ENCODE measurements around the gene HOXB2.

Gene HOXB2

DNA sequence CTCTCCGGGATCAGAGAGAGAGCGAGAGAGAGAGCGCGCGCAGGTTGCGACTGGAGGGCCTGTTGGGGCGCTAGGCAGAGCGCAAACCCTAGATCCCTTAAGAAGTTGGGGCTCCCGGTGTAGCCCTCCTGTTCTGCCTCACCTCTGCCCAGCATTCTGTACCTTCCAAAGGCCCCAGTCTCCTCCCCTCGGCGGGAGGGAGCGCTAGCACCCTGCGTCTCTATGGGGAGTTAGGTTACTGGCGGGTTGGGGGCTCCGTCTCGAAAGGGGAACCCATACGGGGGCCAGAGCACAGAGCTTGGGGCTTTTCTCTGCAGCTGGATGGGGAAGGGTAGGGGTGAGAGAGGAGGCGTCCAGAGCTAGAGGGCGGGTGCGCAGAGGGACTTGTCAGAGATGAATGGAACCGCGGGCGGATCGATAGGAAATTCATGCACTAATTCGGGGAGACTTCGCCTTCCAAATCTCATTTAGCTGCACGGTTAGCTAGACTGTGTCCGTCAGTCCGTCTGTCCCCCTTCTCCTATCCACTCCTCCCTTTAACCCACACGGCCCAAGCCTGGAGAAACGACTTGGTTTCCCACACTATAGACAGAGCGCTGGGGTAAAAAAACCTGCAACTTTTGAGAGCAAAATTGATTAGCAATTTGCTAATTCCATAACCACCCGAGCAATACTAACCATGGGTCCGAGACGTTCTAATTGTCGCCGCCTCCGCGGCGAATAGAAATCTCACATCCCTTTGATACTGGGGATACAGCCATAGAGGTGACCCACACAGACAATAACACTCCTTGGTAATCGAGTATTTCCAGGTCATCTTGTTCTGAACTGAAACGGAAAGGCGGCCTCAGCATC, 33.9 kb upstream of the HOXB2 start:
- no peak for DNase-seq (ENCODE audit: low spot score)

DNA sequence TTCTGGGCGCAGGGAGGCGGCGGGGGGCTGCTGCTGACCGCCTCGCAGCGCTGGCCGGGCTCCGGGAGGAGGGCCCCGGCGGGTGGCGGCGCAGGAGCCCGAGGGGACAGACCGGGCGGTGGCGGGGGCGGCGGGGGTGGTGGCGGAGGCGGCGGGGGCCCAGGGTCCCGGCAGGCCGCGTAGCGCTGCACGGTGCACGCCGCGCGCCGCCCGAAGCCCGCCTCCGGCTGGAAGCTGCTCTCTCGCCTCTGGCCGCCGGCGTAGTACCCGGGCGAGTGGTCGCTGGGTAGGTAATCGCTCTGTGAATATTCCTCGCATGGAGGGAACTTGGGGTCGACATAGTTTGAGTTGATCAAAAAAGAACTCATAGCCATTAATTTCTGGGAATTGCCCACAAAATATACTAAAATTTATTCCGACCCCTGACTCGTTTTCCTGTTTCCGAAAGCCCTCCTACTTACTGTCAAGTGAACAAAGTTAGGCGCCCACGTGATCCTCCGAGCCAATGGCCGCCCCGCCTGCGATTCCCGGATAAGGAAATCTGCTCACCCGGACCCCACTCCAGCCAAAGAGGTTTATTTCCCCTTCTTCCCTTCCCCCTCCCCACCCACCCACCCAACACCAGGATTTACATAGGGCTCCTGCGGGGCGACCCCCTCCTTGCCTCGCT, 33.2 kb upstream of the HOXB2 start, which contains the start of gene HOXB4:
HOXB4 (minus strand) TSS at position 405 of the 670 bp plus-strand sequence; CDS start at position 374, 31 bp downstream.
- DNase-seq (ENCODE audit: low spot score) = no peak

DNA sequence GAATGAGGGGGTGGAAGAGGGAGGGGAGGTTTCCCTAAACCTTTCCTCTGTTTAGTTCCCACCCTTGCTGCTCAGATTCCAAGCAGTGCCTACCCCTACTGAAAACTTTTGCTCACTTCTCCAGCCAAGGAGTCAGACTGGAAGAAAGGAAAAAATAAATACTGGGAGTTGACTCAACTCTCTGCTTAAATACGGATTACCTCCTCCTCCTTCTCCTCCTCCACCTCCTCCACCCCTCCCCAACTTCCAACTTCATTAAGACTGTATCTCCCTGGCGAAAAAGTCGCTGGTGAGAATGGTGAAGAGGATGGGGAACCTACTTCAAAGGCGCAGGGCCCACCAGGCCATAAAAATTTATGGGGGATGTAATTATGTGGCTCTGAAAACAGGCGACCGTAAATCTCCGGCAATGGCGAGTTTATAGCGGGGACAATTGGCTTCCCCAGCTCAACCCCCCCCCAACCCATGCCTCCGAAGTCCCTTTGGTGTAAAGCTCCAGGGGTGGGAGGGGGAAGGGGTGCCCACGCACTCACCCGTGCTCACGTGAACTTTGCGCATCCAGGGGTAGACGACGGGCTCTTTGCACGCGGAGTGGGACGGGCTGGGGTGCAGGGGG, 32.5 kb upstream of the HOXB2 start:
- DNase-seq (ENCODE audit: low spot score) = peak; percentile 52

DNA sequence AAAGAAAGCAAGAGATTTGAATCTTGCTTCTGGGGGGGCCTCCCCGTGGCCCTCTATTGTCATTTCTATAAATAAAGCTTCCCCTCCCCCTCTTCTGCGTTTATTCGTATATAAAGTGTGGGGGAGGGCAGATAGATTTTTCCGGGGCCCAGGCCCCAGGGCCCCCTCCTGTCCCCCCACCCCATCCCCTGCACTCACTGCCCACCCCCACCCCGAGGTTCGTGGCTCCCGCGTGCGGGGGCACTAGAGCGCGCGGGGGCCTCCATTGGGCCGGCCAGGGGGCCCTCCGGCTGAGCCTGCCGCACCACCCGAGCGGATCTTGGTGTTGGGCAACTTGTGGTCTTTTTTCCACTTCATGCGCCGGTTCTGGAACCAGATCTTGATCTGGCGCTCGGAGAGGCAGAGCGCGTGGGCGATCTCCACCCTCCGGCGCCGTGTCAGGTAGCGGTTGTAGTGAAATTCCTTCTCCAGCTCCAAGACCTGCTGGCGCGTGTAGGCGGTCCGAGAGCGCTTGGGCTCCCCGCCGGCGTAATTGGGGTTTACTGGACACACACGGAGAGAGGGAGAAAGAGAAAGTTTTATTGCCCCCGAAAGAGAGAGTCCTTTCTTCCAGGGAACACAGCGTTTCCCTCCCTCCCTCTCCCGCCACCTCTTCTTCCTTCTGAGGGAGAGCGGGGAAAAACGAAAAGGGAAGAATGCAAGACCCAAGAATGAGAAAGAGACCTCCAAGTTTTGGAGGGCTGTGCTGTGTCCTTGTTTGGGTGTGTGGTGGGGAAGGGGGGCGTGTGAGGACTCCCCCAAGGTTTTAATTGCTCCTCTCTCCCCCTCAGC, 31.8 kb upstream of the HOXB2 start:
- no peak for DNase-seq (ENCODE audit: low spot score)

DNA sequence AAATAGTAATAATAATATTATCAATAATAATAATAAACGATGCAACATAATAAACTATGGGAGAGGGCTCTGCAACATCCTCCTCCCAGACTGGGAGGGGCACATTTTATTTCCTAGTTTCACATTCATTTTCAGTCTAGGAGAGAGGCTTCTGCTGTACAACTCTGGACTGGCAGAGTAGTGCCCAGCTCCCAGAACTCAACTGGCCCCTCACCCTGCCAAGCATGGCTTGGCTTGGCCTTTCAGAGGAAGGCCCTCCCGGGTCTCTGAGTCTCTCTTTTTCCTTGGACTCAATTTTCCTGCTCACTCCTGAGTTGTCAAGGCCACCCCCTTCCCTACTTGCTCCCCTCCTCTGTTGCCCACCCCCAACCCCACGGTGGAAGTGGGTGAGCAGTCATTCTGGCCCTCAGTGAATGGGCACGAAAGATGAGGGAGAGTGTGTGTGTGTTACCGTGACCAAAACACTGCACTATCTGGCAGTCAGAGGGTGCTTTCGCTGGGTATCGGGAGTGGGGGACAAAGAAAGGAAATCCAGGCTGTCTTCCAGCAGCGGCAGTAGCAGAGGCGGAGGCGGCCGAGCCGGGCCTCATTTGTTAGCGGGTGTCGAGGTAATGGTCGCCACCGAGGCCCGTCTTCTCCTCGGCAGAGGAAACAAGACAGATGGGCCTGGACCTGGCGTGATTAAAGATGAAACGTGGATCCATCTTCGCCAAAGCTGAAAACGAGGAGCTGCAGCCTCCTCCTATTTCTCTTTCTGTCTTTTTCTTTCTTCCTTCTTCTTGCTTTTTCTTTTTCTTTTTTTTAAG, 31.0 kb upstream of the HOXB2 start:
- DNase-seq (ENCODE audit: low spot score) = no peak

DNA sequence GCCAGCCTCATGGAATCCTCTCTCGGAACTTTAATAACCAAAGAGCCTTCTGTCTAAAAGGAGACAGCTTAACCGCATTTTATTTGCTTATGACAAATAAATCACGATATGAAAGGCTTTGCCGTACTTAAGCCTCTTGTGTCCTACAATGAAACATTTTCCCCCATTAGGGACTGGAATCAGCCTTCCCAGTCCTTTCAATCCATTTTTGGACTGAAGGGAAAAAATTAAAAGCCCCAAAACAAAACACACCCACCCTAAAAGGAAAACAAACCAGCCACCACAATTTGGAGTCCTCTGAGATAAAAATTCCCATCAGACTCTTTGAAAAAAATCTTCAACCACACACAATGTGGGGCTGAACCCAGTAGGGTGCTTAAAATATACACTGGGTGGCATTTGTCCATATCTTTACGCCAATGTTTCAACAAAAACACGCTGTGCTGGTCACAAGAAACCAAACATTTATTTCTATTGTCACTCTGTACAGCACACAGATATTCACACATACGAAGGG, 30.2 kb upstream of the HOXB2 start:
- DNase-seq (ENCODE audit: low spot score) = no peak

DNA sequence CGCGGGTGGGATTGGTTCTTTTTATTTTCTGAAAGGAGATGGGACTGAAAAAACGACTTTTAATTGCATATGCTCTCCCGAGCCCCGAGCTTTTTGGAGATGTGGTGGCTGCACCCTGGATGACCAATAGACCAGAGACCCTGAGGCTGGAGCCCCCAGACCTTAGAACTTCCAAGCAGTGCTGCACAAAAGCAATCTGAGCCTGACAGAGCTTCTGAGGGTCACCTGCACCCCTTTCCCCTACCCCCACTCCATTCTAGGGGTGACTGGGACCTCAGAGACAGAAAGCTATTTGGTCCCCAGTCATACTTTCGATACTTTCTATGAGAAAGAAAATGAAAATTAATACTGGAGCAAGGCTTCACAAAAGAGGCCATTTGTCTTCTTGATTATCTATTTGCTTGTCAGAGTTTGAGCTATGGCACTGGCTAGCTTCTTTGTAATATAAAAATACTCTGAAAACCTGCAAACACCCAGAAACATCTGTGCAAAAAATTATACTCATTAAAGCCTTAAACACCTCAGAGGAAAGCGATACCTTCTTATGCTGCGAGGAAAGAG, 29.7 kb upstream of the HOXB2 start:
- no peak for DNase-seq (ENCODE audit: low spot score)

DNA sequence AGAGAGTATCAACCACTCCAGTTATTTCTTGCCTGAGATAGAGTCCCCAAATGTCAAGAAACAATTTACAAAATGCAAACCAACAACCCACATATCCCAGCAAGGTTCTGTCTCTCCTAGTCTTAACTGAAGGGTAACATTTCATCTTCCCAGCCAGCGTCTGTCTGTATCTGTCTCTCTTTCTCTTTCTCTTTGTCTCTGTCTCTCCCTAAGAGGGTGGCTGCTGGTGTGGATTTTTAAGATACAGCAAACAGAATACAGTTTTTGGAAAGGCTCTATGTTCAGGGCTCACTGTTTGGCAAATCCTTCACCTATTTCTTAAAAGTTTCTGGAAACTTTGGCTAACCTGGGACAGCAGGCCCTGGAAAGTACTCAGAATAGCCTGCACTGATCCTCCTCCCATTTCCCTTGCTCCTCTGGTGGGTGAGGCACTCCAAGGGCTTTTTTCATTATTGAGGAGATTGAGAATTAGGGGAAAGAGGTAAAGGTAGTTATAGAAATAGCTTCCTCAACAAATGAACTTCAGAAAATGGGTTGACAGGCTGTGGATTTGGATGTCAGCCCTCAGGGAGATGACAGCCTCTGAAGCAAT, 27.0 kb upstream of the HOXB2 start:
- no peak for DNase-seq (ENCODE audit: low spot score)

DNA sequence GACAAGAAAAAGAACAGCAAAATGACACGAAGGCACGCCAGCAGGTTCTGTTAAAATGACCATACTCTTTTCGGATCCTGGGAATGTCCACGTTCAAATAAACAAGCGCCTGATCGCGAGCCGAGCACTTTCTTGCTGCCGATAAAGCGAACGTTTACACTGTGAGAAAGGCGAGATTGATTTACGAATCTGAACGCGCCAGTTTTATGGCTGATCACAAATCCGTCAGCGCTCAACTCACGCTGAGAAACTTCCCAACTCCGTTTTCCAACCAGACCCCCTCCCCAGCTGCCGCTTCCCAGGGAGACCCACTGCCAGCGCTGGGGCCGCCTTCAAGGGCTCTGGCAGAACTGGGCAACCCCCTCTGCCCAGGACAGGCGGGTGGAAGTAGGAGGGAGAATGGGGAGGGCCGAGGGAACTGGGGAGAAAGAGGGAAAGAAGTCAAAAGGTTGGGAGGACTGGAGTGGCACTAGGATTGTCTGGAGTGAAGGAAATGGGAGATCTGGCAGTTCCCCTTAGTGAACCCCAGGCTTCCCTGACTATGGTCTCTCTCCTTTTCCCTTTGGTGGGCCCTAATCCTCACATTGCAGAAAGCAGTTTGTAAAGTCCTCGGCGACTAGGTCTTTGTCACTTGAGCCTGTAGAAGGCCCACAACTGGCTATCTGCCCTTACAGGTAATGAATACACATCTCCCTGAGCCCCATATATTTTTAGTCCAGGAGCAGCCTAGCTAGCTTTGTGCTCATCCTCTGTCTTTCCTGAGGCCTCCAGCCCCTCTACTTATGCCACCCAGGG, 26.3 kb upstream of the HOXB2 start:
- DNase-seq (ENCODE audit: low spot score) = no peak

DNA sequence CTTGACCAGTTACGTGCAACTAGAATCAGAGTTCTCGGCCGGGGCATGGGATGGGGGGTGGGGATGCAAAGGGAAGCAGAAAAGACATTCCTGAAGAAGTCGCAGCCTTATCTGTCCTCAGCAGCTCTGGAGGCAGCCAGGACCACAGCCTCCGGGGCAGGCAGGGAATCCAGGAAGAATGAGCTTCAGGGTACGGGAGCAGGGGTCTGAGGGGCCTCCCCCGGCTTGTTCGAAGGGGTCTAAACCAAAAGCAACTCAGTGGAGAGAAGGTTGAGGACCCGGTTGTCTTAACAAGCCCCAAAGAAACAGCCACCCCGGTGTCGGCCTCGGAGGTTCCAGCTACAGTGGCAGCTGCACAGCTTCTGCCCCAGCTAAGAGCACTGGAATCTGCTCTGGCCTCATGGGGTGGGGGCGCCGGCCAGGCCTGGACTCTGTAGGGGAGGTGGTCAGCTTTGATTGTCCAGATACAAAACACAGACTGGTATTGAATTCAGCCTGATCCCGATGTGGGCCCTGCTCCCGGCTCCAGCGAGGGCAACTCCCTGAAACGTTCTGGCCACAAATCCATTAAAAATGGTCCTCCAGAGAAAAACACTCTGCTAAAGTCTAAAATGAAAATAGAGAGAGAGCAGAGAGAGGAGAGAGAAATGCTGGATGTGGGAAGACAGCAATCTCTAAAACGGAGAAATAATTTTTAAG, 25.6 kb upstream of the HOXB2 start:
- no peak for DNase-seq (ENCODE audit: low spot score)

DNA sequence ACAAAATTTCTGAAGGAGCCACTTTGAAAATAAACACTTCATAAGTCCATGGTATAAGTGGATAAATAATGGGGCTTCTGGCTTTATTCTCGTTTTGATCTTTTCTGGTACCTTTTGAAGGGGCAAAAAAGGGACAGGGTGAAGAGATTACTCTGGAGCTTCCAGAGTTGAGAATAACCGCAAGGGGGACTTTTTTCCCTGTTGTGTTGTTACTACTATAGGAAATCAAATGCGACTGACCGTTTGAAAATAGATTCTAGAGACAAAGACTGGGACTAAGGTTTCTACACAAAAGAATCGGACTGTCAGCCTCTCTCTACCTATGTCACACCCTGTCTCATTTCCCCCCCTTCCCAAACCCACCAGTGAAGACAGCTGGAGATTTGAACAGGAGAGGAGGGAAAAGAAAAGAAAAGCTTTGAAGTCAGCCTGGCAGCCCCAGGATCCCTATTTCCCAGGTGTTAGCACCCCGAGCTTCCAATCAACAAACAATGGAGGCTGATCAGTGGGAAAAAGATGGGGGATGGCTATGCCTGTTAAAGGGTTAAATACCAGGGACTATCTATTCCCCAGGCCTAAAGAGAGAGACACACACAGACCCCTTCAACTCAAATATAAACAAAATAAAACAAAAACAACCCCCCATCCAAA, 24.9 kb upstream of the HOXB2 start:
- DNase-seq (ENCODE audit: low spot score) = no peak

DNA sequence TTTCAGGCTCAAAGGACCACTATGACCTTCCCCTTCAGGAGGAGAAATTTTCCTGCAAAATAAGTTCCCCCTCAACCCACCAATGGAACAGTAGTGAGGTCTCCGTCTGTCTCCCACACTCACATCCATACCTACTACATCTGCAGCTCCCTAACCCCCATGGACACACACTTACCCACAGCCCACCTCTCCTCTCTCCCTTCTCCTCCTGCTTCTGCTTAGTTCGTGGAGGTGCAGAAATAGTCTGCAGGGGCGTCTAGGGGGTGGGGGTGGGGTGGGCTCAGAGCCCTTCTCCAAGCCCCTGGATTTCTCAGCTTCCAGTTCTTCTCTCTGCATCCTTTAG, 24.3 kb upstream of the HOXB2 start:
- no peak for DNase-seq (ENCODE audit: low spot score)

DNA sequence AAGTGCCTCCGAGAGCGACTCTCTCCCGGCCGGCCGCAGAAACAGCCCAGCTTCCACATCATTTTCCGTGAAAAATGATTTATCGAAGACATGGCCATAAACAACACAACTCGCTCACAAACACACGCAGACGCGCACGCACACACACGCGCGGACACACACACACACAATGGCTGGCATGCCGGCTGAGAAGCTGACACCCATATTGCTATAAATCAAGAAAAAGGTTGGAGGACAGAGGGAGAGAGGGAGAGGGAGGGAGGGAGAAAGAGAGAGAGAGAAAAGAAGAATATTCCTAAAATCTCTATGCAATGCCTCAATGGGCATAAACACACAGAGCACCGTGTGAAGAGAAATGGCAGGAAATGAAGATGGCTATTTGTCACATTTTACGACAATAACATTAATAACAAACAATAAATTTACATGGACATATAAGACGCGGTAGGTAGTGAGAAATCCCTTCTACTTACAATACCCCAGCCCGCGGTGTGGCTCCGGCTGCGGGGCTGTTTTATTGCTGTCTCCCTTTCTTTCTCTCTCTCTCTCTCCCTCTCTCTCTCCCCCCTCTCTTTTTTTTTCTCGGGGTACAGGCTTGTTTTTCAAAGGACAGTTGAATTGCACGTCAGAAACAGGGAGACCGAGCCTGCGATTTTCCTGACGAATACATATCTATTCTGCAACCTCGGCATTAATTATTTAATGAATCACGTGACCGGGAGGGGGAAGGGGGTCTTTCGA, 23.8 kb upstream of the HOXB2 start:
- DNase-seq (ENCODE audit: low spot score) = no peak

DNA sequence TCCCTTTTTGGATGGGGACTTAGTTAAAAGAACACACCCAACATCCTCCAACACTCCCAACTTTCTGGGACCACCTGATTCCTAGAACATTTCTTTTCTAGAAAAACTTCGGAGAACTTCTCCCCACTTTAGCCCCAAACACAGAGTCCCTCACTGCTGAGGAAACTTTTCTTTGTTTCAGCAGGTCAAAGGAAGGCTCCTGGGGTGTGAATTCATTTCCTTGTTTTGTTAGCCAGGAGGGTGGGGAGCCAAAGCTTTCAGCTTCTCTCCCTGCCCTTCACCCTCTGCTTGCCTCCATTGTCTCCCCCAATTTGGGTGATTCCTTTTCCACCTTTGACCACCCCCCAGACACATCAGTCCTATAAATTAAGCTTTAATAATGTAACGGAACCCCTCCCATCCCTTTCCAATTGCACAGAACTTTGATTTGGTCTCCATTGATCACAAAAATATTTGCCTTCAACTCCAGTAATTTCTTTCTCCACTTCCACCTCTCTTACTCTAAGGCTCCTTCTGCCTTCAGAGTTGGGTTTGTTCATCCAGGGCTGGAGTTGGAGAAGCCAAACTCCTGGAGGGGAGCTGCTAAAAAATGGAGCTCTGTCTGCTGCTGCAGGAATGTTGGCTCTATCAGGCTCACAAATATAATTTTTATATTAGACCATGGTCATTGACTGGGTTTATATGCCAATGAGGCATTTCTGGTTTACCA, 22.9 kb upstream of the HOXB2 start:
- no peak for DNase-seq (ENCODE audit: low spot score)

DNA sequence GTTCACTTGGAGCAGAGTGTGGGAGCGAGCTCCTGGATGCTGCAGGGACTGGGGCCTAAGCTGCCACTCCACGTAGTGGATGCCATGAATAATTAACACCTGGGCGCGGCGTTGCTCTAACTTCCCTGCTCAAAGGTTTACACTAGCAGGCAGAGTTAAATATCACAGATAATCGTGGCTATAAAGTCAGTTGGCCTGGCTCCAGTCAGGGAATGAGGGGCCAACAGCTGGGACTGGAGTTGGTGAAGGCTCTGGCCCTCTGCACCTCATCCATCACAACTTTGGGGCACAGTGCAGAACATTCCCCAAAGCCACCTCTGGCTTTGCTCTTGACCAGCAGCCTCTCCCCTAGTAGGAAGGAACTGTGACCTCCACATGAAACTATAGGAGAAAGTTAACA, 22.3 kb upstream of the HOXB2 start:
- no peak for DNase-seq (ENCODE audit: low spot score)

DNA sequence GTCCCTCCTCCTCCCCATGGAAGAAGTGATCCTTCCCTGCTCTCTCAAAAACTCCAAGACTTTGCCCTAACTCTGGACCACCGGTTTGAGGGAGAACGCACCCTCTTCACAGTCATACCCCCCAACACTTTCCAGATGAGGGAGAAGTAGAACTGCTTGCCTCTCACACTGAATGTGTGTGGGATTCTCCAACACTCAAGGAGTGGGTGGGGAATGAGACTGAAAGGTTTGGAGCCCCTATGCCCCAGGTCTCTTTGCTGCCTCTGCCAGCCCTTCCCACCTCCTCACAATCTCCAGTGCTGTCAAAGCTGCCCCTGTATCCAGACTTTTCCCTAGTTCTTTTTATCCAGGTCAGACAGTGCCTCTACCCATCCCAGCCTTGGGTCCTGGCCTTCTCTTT, 21.8 kb upstream of the HOXB2 start:
- no peak for DNase-seq (ENCODE audit: low spot score)

All from LoVo (cell line).